ENCODE data around the gene FAM120B. TPM values are rescaled to one million over a fixed set of nuclear protein-coding genes. Genes with fewer than 3 reads are reported as not detected.

FAM120B gene
- polyA plus RNA-seq, 2 donors = 6.4 to 8.7 TPM

- Histone ChIP-seq H3K27me3 (ENCODE audit: control insufficient read depth in 1 of 2, insufficient read depth in 2 of 2, low read length in 2 of 2) (no peaks in the 10 kb centered on the region), H3K36me3 (ENCODE audit: control insufficient read depth in 2 of 2, insufficient read depth in 2 of 2, low read length in 1 of 2) (no peaks in the 10 kb centered on the region), H3K4me1 (ENCODE audit: control insufficient read depth in 2 of 2, insufficient read depth in 2 of 2, low read length in 1 of 2) (no peaks in the 10 kb centered on the region), H3K27ac (ENCODE audit: low read depth in 2 of 2, low read length in 1 of 2) (no peak overlapping the region), H3K9me3 (ENCODE audit: control insufficient read depth in 2 of 2, insufficient read depth in 1 of 2, low read depth in 1 of 2, low read length in 1 of 2) (peaks cover 0 to 3% of the 10 kb centered on the region in 2 donors), H3K4me3 (ENCODE audit: low read depth in 1 of 2, low read length in 2 of 2) (no peak overlapping the region)
- 60 to 68% methylated on average over 7 of the region's 7 CpGs for WGBS, 2 donors
Measured at GRCh38 chr6:170420283-170420682, 113.7 kb downstream of the FAM120B start.

DNA sequence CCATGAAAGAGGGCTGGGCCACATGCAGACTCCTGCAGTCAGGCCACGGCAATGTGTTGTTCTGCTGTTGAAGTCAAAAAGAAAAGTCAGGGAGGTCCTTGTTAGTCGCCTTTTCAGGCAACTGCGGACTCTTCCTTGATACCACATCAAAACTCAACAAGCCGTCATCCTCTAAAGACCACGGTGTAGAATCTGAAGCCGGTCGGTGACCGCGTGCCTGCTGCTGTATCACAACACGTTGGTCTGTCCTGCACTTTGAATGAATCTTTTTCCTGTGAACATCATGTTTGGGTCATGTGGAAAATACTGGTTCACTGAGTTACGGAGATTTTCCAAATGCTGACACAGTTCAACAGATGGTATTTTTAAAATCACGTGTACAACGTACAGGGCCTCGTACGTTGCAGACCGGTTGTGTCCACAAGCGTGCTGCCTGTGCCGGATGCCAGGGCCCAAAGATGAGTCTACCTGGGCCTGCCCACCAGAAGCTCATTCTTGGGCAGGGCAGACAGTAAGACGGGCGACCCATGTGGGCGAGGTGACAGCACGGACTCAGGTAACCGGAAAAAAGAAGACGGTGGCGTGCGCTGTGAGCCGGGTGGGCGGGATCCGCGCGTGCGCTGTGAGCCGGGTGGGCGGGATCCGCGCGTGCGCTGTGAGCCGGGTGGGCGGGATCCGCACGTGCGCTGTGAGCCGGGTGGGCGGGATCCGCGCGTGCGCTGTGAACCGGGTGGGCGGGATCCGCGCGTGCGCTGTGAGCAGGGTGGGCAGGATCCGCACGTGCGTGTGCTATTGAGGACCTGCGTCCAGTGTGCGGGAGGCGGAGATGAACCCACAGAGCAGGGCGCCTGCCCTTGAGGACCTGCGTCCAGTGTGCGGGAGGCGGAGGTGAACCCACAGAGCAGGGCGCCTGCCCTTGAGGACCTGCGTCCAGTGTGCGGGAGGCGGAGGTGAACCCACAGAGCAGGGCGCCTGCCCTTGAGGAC lies 114.5 kb downstream of the FAM120B start:
- Histone ChIP-seq H3K4me1 (ENCODE audit: control insufficient read depth in 2 of 2, insufficient read depth in 2 of 2, low read length in 1 of 2) (no peaks in the 10 kb centered on the region), H3K27me3 (ENCODE audit: control insufficient read depth in 1 of 2, insufficient read depth in 2 of 2, low read length in 2 of 2) (no peaks in the 10 kb centered on the region)

GRCh38 chr6:170421921-170422320 lies 115.4 kb downstream of the FAM120B start:
- H3K36me3 ChIP-seq (ENCODE audit: control insufficient read depth in 2 of 2, insufficient read depth in 2 of 2, low read length in 1 of 2) = no peaks in the 10 kb centered on the region
- H3K9me3 ChIP-seq (ENCODE audit: control insufficient read depth in 2 of 2, insufficient read depth in 1 of 2, low read depth in 1 of 2, low read length in 1 of 2) = peaks cover 0 to 3% of the 10 kb centered on the region in 2 donors
- H3K27me3 ChIP-seq (ENCODE audit: control insufficient read depth in 1 of 2, insufficient read depth in 2 of 2, low read length in 2 of 2) = no peaks in the 10 kb centered on the region
- H3K27ac ChIP-seq (ENCODE audit: low read depth in 2 of 2, low read length in 1 of 2) = no peak overlapping the region
- no peaks in the 10 kb centered on the region for H3K4me1 ChIP-seq (ENCODE audit: control insufficient read depth in 2 of 2, insufficient read depth in 2 of 2, low read length in 1 of 2)
- no peak overlapping the region for H3K4me3 ChIP-seq (ENCODE audit: low read depth in 1 of 2, low read length in 2 of 2)
- 63 to 69% methylated on average over 10 of the region's 10 CpGs for WGBS, 2 donors

More for the DNA sequence above, 114.5 kb downstream of the FAM120B start:
- Histone ChIP-seq H3K9me3 (ENCODE audit: control insufficient read depth in 2 of 2, insufficient read depth in 1 of 2, low read depth in 1 of 2, low read length in 1 of 2) (peaks cover 0 to 3% of the 10 kb centered on the region in 2 donors), H3K36me3 (ENCODE audit: control insufficient read depth in 2 of 2, insufficient read depth in 2 of 2, low read length in 1 of 2) (no peaks in the 10 kb centered on the region), H3K4me3 (ENCODE audit: low read depth in 1 of 2, low read length in 2 of 2) (no peak overlapping the region), H3K27ac (ENCODE audit: low read depth in 2 of 2, low read length in 1 of 2) (no peak overlapping the region)
- WGBS, 2 donors = 84 to 95% methylated on average over 52 to 70 of the region's 70 CpGs

DNA sequence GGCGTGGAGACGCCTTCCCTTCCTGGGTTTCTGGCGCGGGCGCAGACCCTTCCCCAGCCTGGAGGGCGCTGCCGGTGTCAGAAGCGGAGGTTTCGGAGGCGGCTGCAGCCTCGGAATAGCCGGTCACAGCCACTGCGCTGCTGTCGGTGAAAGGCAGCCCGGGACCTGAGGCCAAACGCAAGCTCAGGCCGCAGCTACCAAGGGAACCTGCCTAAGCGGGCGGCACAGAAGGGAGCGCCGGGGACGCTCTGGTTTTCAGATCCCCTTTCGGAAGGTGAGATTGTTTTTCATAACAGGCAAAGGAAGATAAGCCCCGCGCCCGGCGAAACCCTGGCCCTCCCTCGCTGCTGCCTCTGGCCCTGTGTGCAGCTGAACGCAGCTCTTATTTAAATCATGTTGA lies 116.5 kb downstream of the FAM120B start:
- H3K36me3 ChIP-seq (ENCODE audit: control insufficient read depth in 2 of 2, insufficient read depth in 2 of 2, low read length in 1 of 2) = no peaks in the 10 kb centered on the region
- H3K9me3 ChIP-seq (ENCODE audit: control insufficient read depth in 2 of 2, insufficient read depth in 1 of 2, low read depth in 1 of 2, low read length in 1 of 2) = no peaks in the 10 kb centered on the region
- WGBS, 2 donors = 38 to 70% methylated on average over 29 of the region's 29 CpGs
- H3K27me3 ChIP-seq (ENCODE audit: control insufficient read depth in 1 of 2, insufficient read depth in 2 of 2, low read length in 2 of 2) = no peaks in the 10 kb centered on the region
- no peak overlapping the region for H3K4me3 ChIP-seq (ENCODE audit: low read depth in 1 of 2, low read length in 2 of 2)
- no peaks in the 10 kb centered on the region for H3K4me1 ChIP-seq (ENCODE audit: control insufficient read depth in 2 of 2, insufficient read depth in 2 of 2, low read length in 1 of 2)
- H3K27ac ChIP-seq (ENCODE audit: low read depth in 2 of 2, low read length in 1 of 2) = no peak overlapping the region

GRCh38 chr6:170423814-170424603 lies 117.5 kb downstream of the FAM120B start:
- no peaks in the 10 kb centered on the region for H3K36me3 ChIP-seq (ENCODE audit: control insufficient read depth in 2 of 2, insufficient read depth in 2 of 2, low read length in 1 of 2)
- no peak overlapping the region for H3K27ac ChIP-seq (ENCODE audit: low read depth in 2 of 2, low read length in 1 of 2)
- H3K9me3 ChIP-seq (ENCODE audit: control insufficient read depth in 2 of 2, insufficient read depth in 1 of 2, low read depth in 1 of 2, low read length in 1 of 2) = no peaks in the 10 kb centered on the region
- 76 to 87% methylated on average over 19 of the region's 19 CpGs for WGBS, 2 donors
- H3K27me3 ChIP-seq (ENCODE audit: control insufficient read depth in 1 of 2, insufficient read depth in 2 of 2, low read length in 2 of 2) = no peaks in the 10 kb centered on the region
- no peak overlapping the region for H3K4me3 ChIP-seq (ENCODE audit: low read depth in 1 of 2, low read length in 2 of 2)
- H3K4me1 ChIP-seq (ENCODE audit: control insufficient read depth in 2 of 2, insufficient read depth in 2 of 2, low read length in 1 of 2) = no peaks in the 10 kb centered on the region

DNA sequence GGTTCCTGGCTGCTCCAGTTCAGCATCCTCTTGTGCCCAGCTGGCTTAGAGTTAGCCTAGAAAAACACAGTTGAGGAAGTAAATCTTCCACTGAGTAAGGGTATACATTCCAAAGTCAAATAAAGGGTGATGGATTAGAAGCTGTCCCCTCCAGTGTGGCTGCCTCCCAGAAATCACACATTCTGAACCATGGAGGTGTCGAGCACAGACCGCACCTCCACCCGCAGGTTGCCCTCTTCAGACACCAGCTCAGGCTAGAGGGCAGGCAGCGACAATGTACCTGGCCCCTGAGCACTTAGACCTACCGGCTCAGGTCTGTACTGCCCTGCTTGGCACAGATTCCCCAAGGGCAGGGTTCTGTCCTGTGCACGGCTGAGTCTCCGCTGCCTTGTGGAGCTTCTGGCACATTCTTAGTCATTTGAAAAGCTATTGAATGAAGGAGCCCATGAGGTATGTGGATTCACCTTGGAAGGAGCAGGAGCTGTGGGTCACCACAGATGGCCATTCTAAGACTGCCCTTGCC lies 118.1 kb downstream of the FAM120B start:
- H3K27me3 ChIP-seq (ENCODE audit: control insufficient read depth in 1 of 2, insufficient read depth in 2 of 2, low read length in 2 of 2) = no peaks in the 10 kb centered on the region
- WGBS, 2 donors = 86 to 87% methylated on average over 7 of the region's 7 CpGs
- no peaks in the 10 kb centered on the region for H3K9me3 ChIP-seq (ENCODE audit: control insufficient read depth in 2 of 2, insufficient read depth in 1 of 2, low read depth in 1 of 2, low read length in 1 of 2)

GRCh38 chr6:170429450-170429849 lies 122.9 kb downstream of the FAM120B start:
- no peak overlapping the region for H3K4me3 ChIP-seq (ENCODE audit: low read depth in 1 of 2, low read length in 2 of 2)
- no peaks in the 10 kb centered on the region for H3K27me3 ChIP-seq (ENCODE audit: control insufficient read depth in 1 of 2, insufficient read depth in 2 of 2, low read length in 2 of 2)
- H3K36me3 ChIP-seq (ENCODE audit: control insufficient read depth in 2 of 2, insufficient read depth in 2 of 2, low read length in 1 of 2) = no peaks in the 10 kb centered on the region
- no peak overlapping the region for H3K27ac ChIP-seq (ENCODE audit: low read depth in 2 of 2, low read length in 1 of 2)
- WGBS, 2 donors = 68 to 73% methylated on average over 7 of the region's 7 CpGs
- no peaks in the 10 kb centered on the region for H3K4me1 ChIP-seq (ENCODE audit: control insufficient read depth in 2 of 2, insufficient read depth in 2 of 2, low read length in 1 of 2)
- no peaks in the 10 kb centered on the region for H3K9me3 ChIP-seq (ENCODE audit: control insufficient read depth in 2 of 2, insufficient read depth in 1 of 2, low read depth in 1 of 2, low read length in 1 of 2)

More for the DNA sequence above, 118.1 kb downstream of the FAM120B start:
- Histone ChIP-seq H3K36me3 (ENCODE audit: control insufficient read depth in 2 of 2, insufficient read depth in 2 of 2, low read length in 1 of 2) (no peaks in the 10 kb centered on the region), H3K27ac (ENCODE audit: low read depth in 2 of 2, low read length in 1 of 2) (no peak overlapping the region), H3K4me3 (ENCODE audit: low read depth in 1 of 2, low read length in 2 of 2) (no peak overlapping the region), H3K4me1 (ENCODE audit: control insufficient read depth in 2 of 2, insufficient read depth in 2 of 2, low read length in 1 of 2) (no peaks in the 10 kb centered on the region)

- Histone ChIP-seq H3K4me1 (ENCODE audit: control insufficient read depth in 2 of 2, insufficient read depth in 2 of 2, low read length in 1 of 2) (peaks cover 0 to 6% of the 10 kb centered on the region in 2 donors), H3K27ac (ENCODE audit: low read depth in 2 of 2, low read length in 1 of 2) (no peak overlapping the region), H3K36me3 (ENCODE audit: control insufficient read depth in 2 of 2, insufficient read depth in 2 of 2, low read length in 1 of 2) (no peaks in the 10 kb centered on the region), H3K4me3 (ENCODE audit: low read depth in 1 of 2, low read length in 2 of 2) (no peak overlapping the region), H3K27me3 (ENCODE audit: control insufficient read depth in 1 of 2, insufficient read depth in 2 of 2, low read length in 2 of 2) (no peaks in the 10 kb centered on the region), H3K9me3 (ENCODE audit: control insufficient read depth in 2 of 2, insufficient read depth in 1 of 2, low read depth in 1 of 2, low read length in 1 of 2) (no peaks in the 10 kb centered on the region)
- WGBS, 2 donors = 77 to 85% methylated on average over 16 to 17 of the region's 17 CpGs
Measured at GRCh38 chr6:170433163-170434116, 126.9 kb downstream of the FAM120B start.
